Measurements from ENCODE around the gene DYNC1I1.

DYNC1I1 gene

GRCh38 chr7:95999481-95999880, 227.1 kb downstream of the DYNC1I1 start:
- TF ChIP-seq TAF1 (IDR thresholded peaks at IDR 0.05; ENCODE audit: borderline replicate concordance, insufficient read depth, low read length) (no peak), FOXP2 (optimal IDR thresholded peaks at IDR 0.05; ENCODE audit: borderline replicate concordance, extremely low read depth, extremely low read length, insufficient read depth) (no peak), REST (IDR thresholded peaks at IDR 0.05; ENCODE audit: insufficient read depth in 1 of 2, low read depth in 2 of 2, low read length in 2 of 2) (no peak), SIN3A (IDR thresholded peaks at IDR 0.05; ENCODE audit: borderline replicate concordance, insufficient read depth, low read length) (no peak), POLR2AphosphoS5 (IDR thresholded peaks at IDR 0.05; ENCODE audit: low read depth, low read length) (no peak)

DNA sequence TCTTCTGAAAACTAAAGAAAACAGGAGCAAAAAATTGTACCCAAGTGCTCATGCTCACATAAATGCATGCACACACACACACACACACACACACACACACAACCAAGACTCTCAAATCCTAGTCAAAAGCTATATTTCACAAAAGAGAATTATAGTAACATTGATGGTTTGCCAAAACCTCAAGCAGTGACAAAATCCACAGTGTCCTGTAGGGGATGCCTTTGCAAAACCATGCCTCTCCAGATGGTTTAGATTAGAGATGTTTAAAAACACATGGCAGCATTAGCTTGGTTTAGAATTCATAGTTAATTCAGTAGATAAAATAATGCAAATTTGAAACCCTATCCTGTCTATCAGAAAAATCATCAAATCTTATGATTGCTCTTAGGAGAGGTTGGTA, 232.2 kb downstream of the DYNC1I1 start:
- no peak for TF ChIP-seq SIN3A (IDR thresholded peaks at IDR 0.05; ENCODE audit: borderline replicate concordance, insufficient read depth, low read length)
- no peak for TF ChIP-seq REST (IDR thresholded peaks at IDR 0.05; ENCODE audit: insufficient read depth in 1 of 2, low read depth in 2 of 2, low read length in 2 of 2)
- TF ChIP-seq TAF1 (IDR thresholded peaks at IDR 0.05; ENCODE audit: borderline replicate concordance, insufficient read depth, low read length): no peak
- TF ChIP-seq POLR2AphosphoS5 (IDR thresholded peaks at IDR 0.05; ENCODE audit: low read depth, low read length): no peak
- no peak for TF ChIP-seq FOXP2 (optimal IDR thresholded peaks at IDR 0.05; ENCODE audit: borderline replicate concordance, extremely low read depth, extremely low read length, insufficient read depth)

- TF ChIP-seq POLR2AphosphoS5 (IDR thresholded peaks at IDR 0.05; ENCODE audit: low read depth, low read length) (no peak), SIN3A (IDR thresholded peaks at IDR 0.05; ENCODE audit: borderline replicate concordance, insufficient read depth, low read length) (no peak), TAF1 (IDR thresholded peaks at IDR 0.05; ENCODE audit: borderline replicate concordance, insufficient read depth, low read length) (no peak), REST (IDR thresholded peaks at IDR 0.05; ENCODE audit: insufficient read depth in 1 of 2, low read depth in 2 of 2, low read length in 2 of 2) (no peak), FOXP2 (optimal IDR thresholded peaks at IDR 0.05; ENCODE audit: borderline replicate concordance, extremely low read depth, extremely low read length, insufficient read depth) (no peak)
Observed at GRCh38 chr7:96005271-96005670, 232.9 kb downstream of the DYNC1I1 start.

DNA sequence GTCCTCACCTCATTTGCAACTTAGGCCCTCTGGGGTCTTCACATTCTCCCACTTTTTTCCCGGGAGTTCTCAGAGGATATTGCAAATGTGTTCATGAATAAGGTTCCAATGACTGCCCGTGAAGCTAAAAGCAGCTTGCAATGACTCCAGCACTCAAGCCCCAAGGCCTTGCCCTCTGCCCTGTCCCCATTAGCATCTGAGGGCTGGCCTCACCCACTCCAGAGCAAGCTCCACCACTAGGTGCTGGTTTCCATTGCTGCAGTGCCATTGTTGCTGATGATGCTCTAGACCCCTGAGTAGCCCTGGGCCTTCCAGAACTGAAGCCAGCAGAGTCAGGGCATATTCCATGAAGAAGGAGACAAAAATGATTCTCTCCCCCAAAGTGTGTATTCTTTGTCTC, 236.8 kb downstream of the DYNC1I1 start:
- TF ChIP-seq REST (IDR thresholded peaks at IDR 0.05; ENCODE audit: insufficient read depth in 1 of 2, low read depth in 2 of 2, low read length in 2 of 2) (no peak), POLR2AphosphoS5 (IDR thresholded peaks at IDR 0.05; ENCODE audit: low read depth, low read length) (no peak), FOXP2 (optimal IDR thresholded peaks at IDR 0.05; ENCODE audit: borderline replicate concordance, extremely low read depth, extremely low read length, insufficient read depth) (no peak), TAF1 (IDR thresholded peaks at IDR 0.05; ENCODE audit: borderline replicate concordance, insufficient read depth, low read length) (no peak), SIN3A (IDR thresholded peaks at IDR 0.05; ENCODE audit: borderline replicate concordance, insufficient read depth, low read length) (no peak)

GRCh38 chr7:96013836-96014235, 241.5 kb downstream of the DYNC1I1 start:
- TF ChIP-seq FOXP2 (optimal IDR thresholded peaks at IDR 0.05; ENCODE audit: borderline replicate concordance, extremely low read depth, extremely low read length, insufficient read depth) (no peak), POLR2AphosphoS5 (IDR thresholded peaks at IDR 0.05; ENCODE audit: low read depth, low read length) (no peak), TAF1 (IDR thresholded peaks at IDR 0.05; ENCODE audit: borderline replicate concordance, insufficient read depth, low read length) (no peak), REST (IDR thresholded peaks at IDR 0.05; ENCODE audit: insufficient read depth in 1 of 2, low read depth in 2 of 2, low read length in 2 of 2) (no peak), SIN3A (IDR thresholded peaks at IDR 0.05; ENCODE audit: borderline replicate concordance, insufficient read depth, low read length) (no peak)
